Body of pancreas (tissue), 4 donors: ENCODE results near the gene MYO7B.

Experiments used
- CTCF ChIP-seq, 7 experiments: fragments of 450-650 bp in 4 of 7; fragments of 200-600 bp in 3 of 7; sonication (generic) in 3 of 7; IDR thresholded peaks; one replicate each; pipeline ENCODE4 v1.5.1; 2016 to 2019; ENCODE audit warnings: antibody characterized with exemption in 7 of 7
- POLR2A ChIP-seq, 3 donors: fragments of 450-650 bp; IDR thresholded peaks; one replicate each; pipeline ENCODE4 v1.6.1; 2016; ENCODE audit warnings: antibody characterized with exemption in 3 of 3, mild to moderate bottlenecking in 2 of 3

DNA sequence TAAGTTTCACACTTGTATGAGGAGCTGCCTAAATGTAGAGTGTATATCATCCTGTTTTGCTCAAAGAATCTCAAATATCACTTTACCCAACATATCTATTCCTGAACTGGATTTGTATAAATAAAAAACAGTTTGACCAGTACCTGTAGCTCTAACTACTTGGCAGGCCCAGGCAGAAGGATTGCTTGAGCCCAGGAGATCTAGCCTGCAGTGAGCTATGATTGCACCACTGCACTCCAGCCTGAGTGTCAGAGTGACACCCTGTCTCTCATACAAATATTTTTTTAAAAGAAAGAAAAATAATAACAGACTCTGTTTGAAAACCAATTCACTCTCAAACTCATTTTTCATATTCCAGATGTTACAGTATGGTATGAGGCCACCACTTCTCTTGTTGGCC lies 147.6 kb downstream of the MYO7B start:
- TF ChIP-seq CTCF (IDR thresholded peaks at IDR 0.05) (no peak), POLR2A (IDR thresholded peaks at IDR 0.05) (no peak)
